HG03439 (cell line): ENCODE data around the gene GOPC.
"Not testable (repeated sequence)": the region's sequence is repeated elsewhere in the genome, so short reads cannot be mapped to it uniquely, and the experiment has no call there.

Source experiments
- ATAC-seq: cut with Tn5 transposase; IDR thresholded peaks from one replicate; pipeline ENCODE4 v1.9.1; 2021; ENCODE audit warnings: mild to moderate bottlenecking, moderate library complexity; ENCODE audit not compliant: unreplicated experiment

Gene GOPC

GRCh38 chr6:117518870-117519269, 83.4 kb downstream of the GOPC start:
- ATAC-seq, result no peak

GRCh38 chr6:117517995-117518394, 84.3 kb downstream of the GOPC start:
- ATAC-seq, result not testable (repeated sequence)

- ATAC-seq, result no peak
Measured at GRCh38 chr6:117515326-117515725, 87.0 kb downstream of the GOPC start.

- ATAC-seq, result no peak
Measured at GRCh38 chr6:117514655-117515054, 87.7 kb downstream of the GOPC start.

GRCh38 chr6:117513778-117514365, 88.4 kb downstream of the GOPC start:
- ATAC-seq, result no peak

- no peak for ATAC-seq
Measured at GRCh38 chr6:117512987-117513573, 89.2 kb downstream of the GOPC start.

- ATAC-seq, result no peak
Measured at GRCh38 chr6:117512056-117512828, 90.1 kb downstream of the GOPC start.
